Retinal pigment epithelial cell (primary cell): Measurements from ENCODE around the gene UROC1.

ENCODE experiments used
- DNase-seq: peaks from one replicate; pipeline ENCODE4 v3.0.0-alpha.2; 2010; ENCODE audit warnings: low read depth
- H3K4me3 ChIP-seq: 2 replicates; pipeline ENCODE4 v1.5.1; 2011; ENCODE audit warnings: mild to moderate bottlenecking, low read length, control low read depth, moderate library complexity
- TF ChIP-seq, protein P1 (sequence below): conservative IDR thresholded peaks from 2 replicates; pipeline ENCODE4 v1.5.1; 2011; ENCODE audit warnings: low read depth, low read length, control low read depth, inconsistent platforms

The UROC1 gene

DNA sequence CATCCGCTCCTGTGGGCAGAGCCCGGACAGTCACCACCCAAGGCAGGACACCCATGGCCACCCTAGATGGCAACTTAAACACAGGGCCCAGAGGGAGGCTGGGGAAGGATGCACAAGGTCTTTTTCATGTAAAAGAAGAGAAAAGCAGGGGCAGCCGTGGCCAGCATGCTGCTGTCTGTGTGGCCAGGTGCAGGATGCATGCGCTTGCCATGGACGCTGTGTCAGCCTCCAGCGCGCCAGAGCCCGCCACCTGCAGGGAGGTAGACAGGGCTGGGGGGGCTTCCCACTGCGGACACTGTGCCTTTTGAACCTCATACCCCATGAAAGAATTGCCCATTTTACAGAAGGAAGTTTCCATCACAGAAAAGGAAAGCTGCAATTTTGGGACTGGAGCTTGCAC is 18.2 kb downstream of the UROC1 start:
- TF ChIP-seq, protein P1, sequence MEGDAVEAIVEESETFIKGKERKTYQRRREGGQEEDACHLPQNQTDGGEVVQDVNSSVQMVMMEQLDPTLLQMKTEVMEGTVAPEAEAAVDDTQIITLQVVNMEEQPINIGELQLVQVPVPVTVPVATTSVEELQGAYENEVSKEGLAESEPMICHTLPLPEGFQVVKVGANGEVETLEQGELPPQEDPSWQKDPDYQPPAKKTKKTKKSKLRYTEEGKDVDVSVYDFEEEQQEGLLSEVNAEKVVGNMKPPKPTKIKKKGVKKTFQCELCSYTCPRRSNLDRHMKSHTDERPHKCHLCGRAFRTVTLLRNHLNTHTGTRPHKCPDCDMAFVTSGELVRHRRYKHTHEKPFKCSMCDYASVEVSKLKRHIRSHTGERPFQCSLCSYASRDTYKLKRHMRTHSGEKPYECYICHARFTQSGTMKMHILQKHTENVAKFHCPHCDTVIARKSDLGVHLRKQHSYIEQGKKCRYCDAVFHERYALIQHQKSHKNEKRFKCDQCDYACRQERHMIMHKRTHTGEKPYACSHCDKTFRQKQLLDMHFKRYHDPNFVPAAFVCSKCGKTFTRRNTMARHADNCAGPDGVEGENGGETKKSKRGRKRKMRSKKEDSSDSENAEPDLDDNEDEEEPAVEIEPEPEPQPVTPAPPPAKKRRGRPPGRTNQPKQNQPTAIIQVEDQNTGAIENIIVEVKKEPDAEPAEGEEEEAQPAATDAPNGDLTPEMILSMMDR: no peak
- no peak for DNase-seq
- no peak overlapping the region for H3K4me3 ChIP-seq

DNA sequence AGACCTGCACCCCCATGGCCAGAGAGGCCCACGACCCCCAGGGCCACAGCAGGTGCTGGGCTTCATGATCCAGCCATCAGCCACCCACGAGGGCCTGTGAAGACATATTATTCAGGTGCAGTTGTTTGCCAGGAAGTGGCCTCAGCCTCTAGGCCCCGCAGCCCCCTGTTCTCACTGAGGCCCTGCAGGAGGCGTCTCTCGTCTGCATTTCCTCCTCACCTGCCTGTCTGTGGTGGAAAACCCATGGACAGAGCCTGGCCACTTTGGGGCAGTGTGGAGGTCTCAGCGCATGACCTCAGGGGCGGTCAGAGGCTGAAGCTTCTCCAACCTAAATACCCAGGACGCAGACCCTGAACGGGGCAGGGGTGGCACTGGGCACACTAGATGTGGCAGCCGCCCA is 18.6 kb downstream of the UROC1 start:
- no peak for DNase-seq
- TF ChIP-seq, protein P1: no peak
- H3K4me3 ChIP-seq: no peak overlapping the region

DNA sequence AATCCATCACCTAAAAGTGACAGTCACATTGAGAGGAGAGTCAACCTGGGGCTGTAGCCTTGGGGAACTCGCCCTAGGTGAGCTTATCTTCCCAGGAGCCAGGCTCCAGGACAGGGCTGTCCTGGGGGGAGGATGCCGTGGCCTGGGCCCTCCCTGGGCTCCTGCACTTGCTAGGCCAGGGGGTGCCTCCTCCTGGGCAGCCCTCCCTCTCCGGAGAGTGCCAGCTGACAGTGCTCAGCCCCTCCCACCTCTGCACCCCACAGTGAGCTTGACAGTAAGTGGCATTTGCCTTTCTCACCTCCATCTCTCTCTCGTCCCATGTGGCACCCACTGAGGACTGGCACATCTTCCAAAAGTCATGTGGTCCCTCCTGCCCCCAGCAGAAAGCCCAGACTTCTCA is 19.1 kb downstream of the UROC1 start:
- no peak for DNase-seq
- H3K4me3 ChIP-seq: no peak overlapping the region
- TF ChIP-seq, protein P1: no peak

DNA sequence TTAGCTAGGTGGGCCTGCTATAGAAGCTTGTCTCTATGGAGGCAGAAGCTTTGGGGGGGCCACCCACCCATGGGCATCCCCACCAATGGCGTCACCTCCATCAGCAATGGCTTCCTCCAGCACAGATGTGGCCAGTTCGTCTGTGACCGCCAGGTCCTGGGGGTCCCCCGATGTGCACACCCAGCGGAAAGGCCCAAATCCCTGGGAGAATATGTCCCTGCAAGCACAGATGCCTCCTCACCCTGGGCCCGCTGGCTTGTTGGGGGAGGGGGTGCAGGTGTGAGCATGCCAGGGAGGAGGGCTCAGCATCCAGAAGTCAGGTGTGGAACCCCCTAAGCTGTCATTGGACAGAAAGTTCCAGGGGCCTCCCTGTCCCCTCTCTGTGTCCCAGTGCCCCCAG is 19.6 kb downstream of the UROC1 start:
- H3K4me3 ChIP-seq: no peak overlapping the region
- TF ChIP-seq, protein P1: no peak

DNA sequence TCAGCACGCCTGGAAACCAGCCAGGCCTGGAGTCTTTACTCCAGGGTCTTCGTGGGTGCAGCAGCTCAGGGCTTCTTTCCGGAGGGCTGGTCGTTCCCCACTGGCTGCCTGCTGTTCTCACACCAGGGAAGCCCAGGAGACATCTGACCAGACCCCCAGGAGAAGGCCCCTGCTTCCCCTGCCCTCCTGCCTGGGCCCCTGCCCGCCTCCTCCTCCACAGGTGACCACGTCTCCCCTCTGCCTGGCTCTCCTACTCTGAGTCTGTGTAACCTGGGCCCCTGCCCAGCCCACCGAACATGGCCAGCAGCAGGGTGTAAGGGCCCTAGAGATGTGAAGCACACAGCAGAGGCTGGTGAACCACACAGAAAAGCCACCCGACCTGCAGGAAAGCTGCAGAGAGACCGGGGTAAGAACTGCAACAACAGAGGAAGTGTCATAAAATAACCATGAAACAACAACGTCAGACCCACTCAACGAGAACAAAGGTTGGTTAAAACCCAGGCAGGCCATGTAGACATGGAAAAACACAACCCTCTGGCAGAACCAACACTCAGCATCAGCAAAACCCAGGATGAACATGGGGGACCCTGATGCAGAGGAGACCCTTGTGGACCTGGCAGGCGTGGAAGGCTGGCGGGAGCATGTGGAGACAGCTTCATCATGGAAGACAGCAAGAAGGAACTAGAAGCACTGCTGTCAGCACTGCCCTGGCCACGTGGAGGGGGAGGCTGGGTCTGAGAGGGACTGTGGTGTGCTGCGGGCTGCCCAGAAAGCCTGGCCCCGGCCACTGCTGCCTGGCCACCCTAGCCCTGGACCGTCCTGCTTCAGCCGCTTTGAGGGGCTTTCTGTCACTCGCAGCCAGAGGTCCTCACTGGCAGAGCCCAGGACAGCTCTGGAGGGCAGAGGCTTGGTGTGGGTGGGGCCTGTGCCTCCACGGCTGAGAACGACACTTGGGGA is 20.4 kb downstream of the UROC1 start:
- TF ChIP-seq, protein P1: no peak
- no peak overlapping the region for H3K4me3 ChIP-seq
- no peak for DNase-seq

More for the DNA sequence above, 19.6 kb downstream of the UROC1 start:
- no peak for DNase-seq

DNA sequence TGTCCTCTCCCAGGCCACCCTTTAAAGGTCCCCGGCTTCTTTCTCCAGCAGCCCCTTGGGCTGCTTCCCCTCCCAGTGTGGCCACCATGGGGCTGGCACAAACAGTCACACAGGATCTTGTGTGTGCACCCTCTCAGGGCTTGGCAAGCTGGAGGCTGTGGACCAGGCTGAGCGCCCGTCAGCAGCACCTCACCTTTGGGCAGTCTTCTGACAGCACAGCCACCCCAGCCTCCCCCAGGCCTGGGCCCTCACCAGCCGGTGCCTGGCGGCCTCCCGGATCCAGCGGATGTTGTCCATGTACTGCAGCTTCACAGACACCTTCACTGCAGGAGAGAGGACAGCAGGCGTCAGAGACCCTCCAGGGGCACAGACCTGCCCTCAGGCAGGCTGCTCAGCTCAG is 21.8 kb downstream of the UROC1 start:
- TF ChIP-seq, protein P1: no peak
- no peak for DNase-seq
- H3K4me3 ChIP-seq: no peak overlapping the region

DNA sequence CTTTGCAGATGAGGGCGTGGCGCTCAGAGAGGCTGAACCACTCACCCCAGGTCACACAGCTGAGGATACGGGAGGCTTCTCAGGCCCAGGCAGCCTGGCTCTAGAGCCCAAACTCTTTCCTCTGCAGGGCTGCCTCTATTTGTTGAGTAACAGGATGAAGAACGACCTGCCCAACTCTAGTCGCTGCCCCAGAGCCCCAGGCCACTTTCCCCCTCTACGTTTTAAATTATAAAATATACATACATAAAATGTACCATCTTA is 22.7 kb downstream of the UROC1 start:
- TF ChIP-seq, protein P1: no peak
- no peak for DNase-seq
- H3K4me3 ChIP-seq: no peak overlapping the region
